Lower leg skin (tissue), 4 donors: Measurements from ENCODE around the gene NMNAT3. TPM values are rescaled to one million over a fixed set of nuclear protein-coding genes. Genes with fewer than 3 reads are reported as not detected.
"Not testable (repeated sequence)": the region's sequence is repeated elsewhere in the genome, so short reads cannot be mapped to it uniquely, and the experiment has no call there.

Experiments used
- DNase-seq, 2 donors: peaks; one replicate each; pipeline ENCODE4 v3.0.0-alpha.2; 2019; ENCODE audit warnings: low spot score in 2 of 2
- H3K4me3 ChIP-seq: fragments of 200-600 bp; sonication (generic); 2 replicates; pipeline ENCODE4 v1.5.1; 2017; ENCODE audit warnings: mild to moderate bottlenecking, low read depth; ENCODE audit not compliant: poor library complexity, severe bottlenecking
- CTCF ChIP-seq, 3 donors: fragments of 450-650 bp; IDR thresholded peaks; one replicate each; pipeline ENCODE4 v1.5.1; 2016; ENCODE audit warnings: antibody characterized with exemption in 3 of 3, mild to moderate bottlenecking in 3 of 3, moderate library complexity in 2 of 3
- POLR2A ChIP-seq, 2 donors: fragments of 450-650 bp; IDR thresholded peaks; one replicate each; pipeline ENCODE4 v1.6.1; 2016 to 2017; ENCODE audit warnings: antibody characterized with exemption in 2 of 2, mild to moderate bottlenecking in 1 of 2, moderate library complexity in 1 of 2
- WGBS, 2 donors: methylation state at CpG; one replicate each; pipeline ENCODE4 v1.1.5; 2018; 5-methylcytosine and 5-hydroxymethylcytosine counted together
- intact Hi-C: fragments of 100-400 bp; cut with DNase I; formaldehyde crosslinking; loops from one replicate; pipeline ENCODE4 v1.15.0; 2023; ENCODE audit warnings: low total_unique reads
- total RNA-seq, 4 donors: library from RNA; depleted of rRNA; stranded (reverse); fragments of >200 nt; gene quantifications; one replicate each; pipeline ENCODE4 v1.1.0, GENCODE V29; 2016

The NMNAT3 gene
- total RNA-seq, 4 donors from 2014 or later, result 33.6 to 41.9 (median 37.5) TPM

- no peak overlapping the region for H3K4me3 ChIP-seq
- DNase-seq, result no peak
- TF ChIP-seq CTCF (IDR thresholded peaks at IDR 0.05) (no peak), POLR2A (IDR thresholded peaks at IDR 0.05) (no peak)
- intact Hi-C loops, result no loop called here
Measured at GRCh38 chr3:139587797-139588196, 90.0 kb downstream of the NMNAT3 start.

- TF ChIP-seq POLR2A (IDR thresholded peaks at IDR 0.05), result no peak
- no peak for TF ChIP-seq CTCF (IDR thresholded peaks at IDR 0.05)
- intact Hi-C loops, result no loop called here
- H3K4me3 ChIP-seq, result no peak overlapping the region
- no peak for DNase-seq
- 82 to 85% methylated on average over 1 of the region's 1 CpG for WGBS, 2 donors
Measured at GRCh38 chr3:139586420-139587017, 91.3 kb downstream of the NMNAT3 start.

- no peak overlapping the region for H3K4me3 ChIP-seq
- no peak for DNase-seq
- WGBS, 2 donors, result 61 to 64% methylated on average over 4 of the region's 4 CpGs
- TF ChIP-seq CTCF (IDR thresholded peaks at IDR 0.05), result no peak
- TF ChIP-seq POLR2A (IDR thresholded peaks at IDR 0.05), result no peak
- intact Hi-C loops, result no loop called here
Measured at GRCh38 chr3:139585820-139586219, 92.0 kb downstream of the NMNAT3 start.

GRCh38 chr3:139583651-139584050 is 94.1 kb downstream of the NMNAT3 start:
- WGBS, 2 donors, result 94 to 97% methylated on average over 12 of the region's 12 CpGs
- H3K4me3 ChIP-seq, DNase-seq, intact Hi-C loops: not testable (repeated sequence)

- no peak for TF ChIP-seq POLR2A (IDR thresholded peaks at IDR 0.05)
- no peak for TF ChIP-seq CTCF (IDR thresholded peaks at IDR 0.05)
- no peak overlapping the region for H3K4me3 ChIP-seq
- no peak for DNase-seq
- intact Hi-C loops, result no loop called here
- 92 to 93% methylated on average over 7 of the region's 7 CpGs for WGBS, 2 donors
Measured at GRCh38 chr3:139578783-139579182, 99.0 kb downstream of the NMNAT3 start.

GRCh38 chr3:139577909-139578308 is 99.9 kb downstream of the NMNAT3 start:
- TF ChIP-seq CTCF (IDR thresholded peaks at IDR 0.05), result no peak
- TF ChIP-seq POLR2A (IDR thresholded peaks at IDR 0.05), result no peak
- intact Hi-C loops, result no loop called here
- DNase-seq, result no peak
- no peak overlapping the region for H3K4me3 ChIP-seq
